Adrenal gland (tissue), 5 donors: ENCODE results near the gene NEGR1.

Experiments
- CTCF ChIP-seq, 6 experiments: fragments of 450-650 bp in 4 of 6; fragments of 200-600 bp in 2 of 6; sonication (generic) in 1 of 6; IDR thresholded peaks; 1 replicate in 5 of 6; 2 replicates in 1 of 6; pipeline versions ENCODE4 v1.5.1 to v1.8.0; 2016 to 2021; ENCODE audit warnings: antibody characterized with exemption in 6 of 6, mild to moderate bottlenecking in 2 of 6, moderate library complexity in 1 of 6
- POLR2A ChIP-seq, 2 donors: fragments of 450-650 bp; IDR thresholded peaks; one replicate each; pipeline ENCODE4 v1.6.1; 2017; ENCODE audit warnings: antibody characterized with exemption in 2 of 2, mild to moderate bottlenecking in 2 of 2, moderate library complexity in 1 of 2
- donor health status: DM: no; HTN: no; CAD: no.

GRCh38 chr1:71829346-71829745 lies 453.0 kb downstream of the NEGR1 start:
- TF ChIP-seq CTCF (IDR thresholded peaks at IDR 0.05) (no peak), POLR2A (IDR thresholded peaks at IDR 0.05) (no peak)
